Measurements from ENCODE around the gene RAB1A. TPM values are rescaled to one million over a fixed set of nuclear protein-coding genes. Genes with fewer than 3 reads are reported as not detected.

RAB1A gene
- total RNA-seq, 2 experiments from 2014 or later, result 77.1 to 84.8 TPM

GRCh38 chr2:65120990-65121693 lies 8.8 kb downstream of the RAB1A start:
- H3K4me3 Mint-ChIP-seq, result no peak overlapping the region
- CTCF ChIA-PET, result interaction anchor here (0.6 kb wide), 1 partner anchor 218 kb away, joined by 3 read pairs; no protein-coding TSS in a partner anchor
- no peak for DNase-seq

GRCh38 chr2:65116645-65117044 lies 13.3 kb downstream of the RAB1A start:
- intact Hi-C loops (cut with DNase I, micrococcal nuclease), result no loop called here
- peaks cover 58% of the 10 kb centered on the region for H3K4me1 Mint-ChIP-seq

More at GRCh38 chr2:65120990-65121693, 8.8 kb downstream of the RAB1A start:
- H3K27me3 Mint-ChIP-seq, result no peaks in the 10 kb centered on the region
- peaks cover 7% of the 10 kb centered on the region for H3K36me3 Mint-ChIP-seq (ENCODE audit: low read depth)
- ATAC-seq, result peak; percentile 33
- H3K9me3 Mint-ChIP-seq (ENCODE audit: low read depth), result no peaks in the 10 kb centered on the region
- no peak overlapping the region for H3K27ac Mint-ChIP-seq
- POLR2A ChIA-PET, result no interaction called here
- intact Hi-C loops (cut with DNase I, micrococcal nuclease), result no loop called here
- peaks cover 60% of the 10 kb centered on the region for H3K4me1 Mint-ChIP-seq

GRCh38 chr2:65114921-65115320 lies 15.0 kb downstream of the RAB1A start:
- Mint-ChIP-seq H3K27ac (no peak overlapping the region), H3K27me3 (no peaks in the 10 kb centered on the region), H3K36me3 (ENCODE audit: low read depth) (peaks cover 9% of the 10 kb centered on the region), H3K9me3 (ENCODE audit: low read depth) (no peaks in the 10 kb centered on the region), H3K4me1 (peaks cover 46% of the 10 kb centered on the region), H3K4me3 (no peak overlapping the region)
- CTCF ChIA-PET, result interaction anchor here (0.6 to 1.8 kb wide), 2 partner anchors 49 to 531 kb away, joined by 3 to 5 read pairs; no protein-coding TSS in a partner anchor
- ATAC-seq, result no peak
- intact Hi-C loops (cut with DNase I, micrococcal nuclease), result no loop called here
- POLR2A ChIA-PET, result interaction anchor here (0.6 kb wide), 1 partner anchor 20 kb away, joined by 4 read pairs; no protein-coding TSS in a partner anchor
- DNase-seq, result no peak

More at GRCh38 chr2:65116645-65117044, 13.3 kb downstream of the RAB1A start:
- ATAC-seq (no peak), DNase-seq (no peak)
- Mint-ChIP-seq H3K4me3 (no peak overlapping the region), H3K27ac (no peak overlapping the region), H3K27me3 (no peaks in the 10 kb centered on the region), H3K36me3 (ENCODE audit: low read depth) (peaks cover 9% of the 10 kb centered on the region), H3K9me3 (ENCODE audit: low read depth) (no peaks in the 10 kb centered on the region)
- CTCF ChIA-PET, result interaction anchor here (0.8 kb wide), 1 partner anchor 52 kb away, joined by 4 read pairs; no protein-coding TSS in a partner anchor
- POLR2A ChIA-PET, result interaction anchor here (0.6 kb wide), 1 partner anchor 453 kb away, joined by 4 read pairs; no protein-coding TSS in a partner anchor

GRCh38 chr2:65113816-65114215 lies 16.1 kb downstream of the RAB1A start:
- Mint-ChIP-seq H3K9me3 (ENCODE audit: low read depth) (no peaks in the 10 kb centered on the region), H3K27ac (peak overlapping the region; percentile 37), H3K36me3 (ENCODE audit: low read depth) (peaks cover 13% of the 10 kb centered on the region), H3K4me3 (no peak overlapping the region), H3K27me3 (no peaks in the 10 kb centered on the region), H3K4me1 (peaks cover 43% of the 10 kb centered on the region)
- ATAC-seq (no peak), DNase-seq (no peak)
- ChIA-PET CTCF (interaction anchor here (0.6 to 1.5 kb wide), 7 partner anchors 9 to 820 kb away, joined by 3 to 4 read pairs (median 3); no protein-coding TSS in a partner anchor), POLR2A (interaction anchor here (0.7 kb wide), 1 partner anchor 100 kb away, joined by 3 read pairs; no protein-coding TSS in a partner anchor)
- intact Hi-C loops (cut with DNase I, micrococcal nuclease), result no loop called here

GRCh38 chr2:65113229-65113628 lies 16.7 kb downstream of the RAB1A start:
- DNase-seq (no peak), ATAC-seq (no peak)
- H3K36me3 Mint-ChIP-seq (ENCODE audit: low read depth), result peaks cover 13% of the 10 kb centered on the region
- H3K27me3 Mint-ChIP-seq, result no peaks in the 10 kb centered on the region
- H3K4me1 Mint-ChIP-seq, result peaks cover 44% of the 10 kb centered on the region
- H3K4me3 Mint-ChIP-seq, result no peak overlapping the region
- CTCF ChIA-PET, result interaction anchor here (0.6 to 1.5 kb wide), 8 partner anchors 8 to 820 kb away, joined by 3 to 4 read pairs (median 3); no protein-coding TSS in a partner anchor
- H3K27ac Mint-ChIP-seq, result no peak overlapping the region
- intact Hi-C loops (cut with DNase I, micrococcal nuclease), result no loop called here
- POLR2A ChIA-PET, result interaction anchor here (0.7 kb wide), 1 partner anchor 101 kb away, joined by 3 read pairs; no protein-coding TSS in a partner anchor
- no peaks in the 10 kb centered on the region for H3K9me3 Mint-ChIP-seq (ENCODE audit: low read depth)

- intact Hi-C loops (cut with DNase I, micrococcal nuclease), result no loop called here
- no peaks in the 10 kb centered on the region for H3K9me3 Mint-ChIP-seq (ENCODE audit: low read depth)
- H3K4me1 Mint-ChIP-seq, result peaks cover 40% of the 10 kb centered on the region
- peaks cover 13% of the 10 kb centered on the region for H3K36me3 Mint-ChIP-seq (ENCODE audit: low read depth)
- ChIA-PET POLR2A (no interaction called here), CTCF (interaction anchor here (0.8 to 1.5 kb wide), 4 partner anchors 8 to 438 kb away, joined by 3 to 5 read pairs (median 4); no protein-coding TSS in a partner anchor)
- H3K27me3 Mint-ChIP-seq, result no peaks in the 10 kb centered on the region
- ATAC-seq (no peak), DNase-seq (no peak)
- H3K4me3 Mint-ChIP-seq, result no peak overlapping the region
- no peak overlapping the region for H3K27ac Mint-ChIP-seq
Measured at GRCh38 chr2:65112633-65113032, 17.3 kb downstream of the RAB1A start.

GRCh38 chr2:65108780-65109179 lies 21.1 kb downstream of the RAB1A start:
- Mint-ChIP-seq H3K9me3 (ENCODE audit: low read depth) (no peaks in the 10 kb centered on the region), H3K4me3 (no peak overlapping the region), H3K36me3 (ENCODE audit: low read depth) (peaks cover 12% of the 10 kb centered on the region), H3K27me3 (no peaks in the 10 kb centered on the region), H3K27ac (no peak overlapping the region), H3K4me1 (peaks cover 21% of the 10 kb centered on the region)
- POLR2A ChIA-PET, result no interaction called here
- CTCF ChIA-PET, result no interaction called here
- ATAC-seq (no peak), DNase-seq (no peak)
- intact Hi-C loops (cut with DNase I, micrococcal nuclease), result no loop called here

- ChIA-PET CTCF (interaction anchor here (0.6 to 0.7 kb wide), 2 partner anchors 19 to 732 kb away, joined by 3 read pairs; no protein-coding TSS in a partner anchor), POLR2A (no interaction called here)
- peaks cover 13% of the 10 kb centered on the region for H3K36me3 Mint-ChIP-seq (ENCODE audit: low read depth)
- no peak for DNase-seq
- intact Hi-C loops (cut with DNase I, micrococcal nuclease), result no loop called here
- H3K9me3 Mint-ChIP-seq (ENCODE audit: low read depth), result no peaks in the 10 kb centered on the region
- peak overlapping the region; percentile 58 for H3K27ac Mint-ChIP-seq
- ATAC-seq, result no peak
- peaks cover 13% of the 10 kb centered on the region for H3K4me1 Mint-ChIP-seq
- no peak overlapping the region for H3K4me3 Mint-ChIP-seq
- H3K27me3 Mint-ChIP-seq, result no peaks in the 10 kb centered on the region
Measured at GRCh38 chr2:65107530-65107929, 22.4 kb downstream of the RAB1A start.

GRCh38 chr2:65103013-65103715 lies 26.7 kb downstream of the RAB1A start:
- intact Hi-C loops (cut with DNase I, micrococcal nuclease), result no loop called here
- ATAC-seq, result no peak
- ChIA-PET CTCF (no interaction called here), POLR2A (interaction anchor here (0.6 kb wide), 1 partner anchor 17 kb away, joined by 3 read pairs; no protein-coding TSS in a partner anchor)
- no peaks in the 10 kb centered on the region for H3K9me3 Mint-ChIP-seq (ENCODE audit: low read depth)
- no peaks in the 10 kb centered on the region for H3K27me3 Mint-ChIP-seq
- peaks cover 11% of the 10 kb centered on the region for H3K4me1 Mint-ChIP-seq
- H3K27ac Mint-ChIP-seq, result no peak overlapping the region
- no peak for DNase-seq
- H3K4me3 Mint-ChIP-seq, result no peak overlapping the region
- H3K36me3 Mint-ChIP-seq (ENCODE audit: low read depth), result peaks cover 26% of the 10 kb centered on the region

GRCh38 chr2:65101071-65101470 lies 28.8 kb downstream of the RAB1A start:
- DNase-seq, result no peak
- intact Hi-C loops (cut with DNase I, micrococcal nuclease), result no loop called here
- H3K4me3 Mint-ChIP-seq, result no peak overlapping the region
- ChIA-PET CTCF (interaction anchor here (0.6 to 1.1 kb wide), 3 partner anchors 17 to 122 kb away, joined by 4 to 5 read pairs (median 4); no protein-coding TSS in a partner anchor), POLR2A (interaction anchor here (0.6 to 0.7 kb wide), 2 partner anchors 18 to 28 kb away, joined by 3 read pairs; no protein-coding TSS in a partner anchor)
- peaks cover 40% of the 10 kb centered on the region for H3K36me3 Mint-ChIP-seq (ENCODE audit: low read depth)
- H3K27ac Mint-ChIP-seq, result no peak overlapping the region
- peaks cover 10% of the 10 kb centered on the region for H3K4me1 Mint-ChIP-seq
- no peaks in the 10 kb centered on the region for H3K27me3 Mint-ChIP-seq
- no peaks in the 10 kb centered on the region for H3K9me3 Mint-ChIP-seq (ENCODE audit: low read depth)
- ATAC-seq, result no peak

GRCh38 chr2:65098741-65099140 lies 31.2 kb downstream of the RAB1A start:
- intact Hi-C loops (cut with DNase I, micrococcal nuclease), result no loop called here
- Mint-ChIP-seq H3K36me3 (ENCODE audit: low read depth) (peaks cover 39% of the 10 kb centered on the region), H3K4me3 (no peak overlapping the region), H3K4me1 (peaks cover 10% of the 10 kb centered on the region), H3K27me3 (no peaks in the 10 kb centered on the region), H3K27ac (no peak overlapping the region), H3K9me3 (ENCODE audit: low read depth) (no peaks in the 10 kb centered on the region)
- POLR2A ChIA-PET, result no interaction called here
- DNase-seq (no peak), ATAC-seq (no peak)
- CTCF ChIA-PET, result no interaction called here

Data from activated CD4-positive, alpha-beta T cell treated with anti-CD3 and anti-CD28 coated beads for 36 hours (primary cell).